ENCODE results near the gene TMEM163.

DNA sequence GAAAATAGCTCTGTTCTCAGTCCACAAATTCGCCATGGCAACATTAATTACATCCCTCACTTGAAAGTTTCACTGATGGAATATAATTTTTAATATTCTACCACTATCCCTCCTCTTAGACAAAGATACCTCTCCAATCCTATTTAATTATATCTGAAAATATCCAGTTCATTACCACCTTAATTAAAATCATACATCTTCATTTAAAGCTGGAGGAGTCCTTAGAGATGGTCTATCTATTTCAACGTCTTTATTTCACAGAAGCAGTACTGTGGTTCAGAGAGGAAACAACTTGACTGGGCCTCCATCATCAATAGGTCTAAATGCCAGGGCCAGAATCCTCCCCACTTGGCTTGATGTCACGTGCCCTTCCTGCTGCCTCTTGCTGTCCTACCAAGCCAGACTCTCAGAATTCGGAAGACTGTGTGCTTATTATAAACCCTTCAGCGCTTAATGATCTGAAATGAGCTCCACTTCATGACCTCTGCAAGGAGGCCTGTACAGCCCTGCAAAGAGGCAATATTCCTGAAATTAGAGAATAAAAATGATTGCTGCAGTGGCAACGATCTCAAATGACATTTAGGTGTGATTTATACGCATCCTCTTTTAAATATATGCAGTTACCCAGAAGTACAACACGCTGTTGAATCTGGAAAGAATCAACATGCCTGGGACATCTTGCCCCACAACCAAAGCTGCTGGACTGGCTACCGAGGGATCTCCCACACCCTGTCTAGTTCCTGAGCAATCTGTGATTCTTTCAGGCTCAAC, 146.3 kb downstream of the TMEM163 start:
- TF ChIP-seq SP1 (IDR thresholded peaks at IDR 0.05), result no peak
- TF ChIP-seq ARNT (IDR thresholded peaks at IDR 0.05), result no peak
- TF ChIP-seq, protein P1, sequence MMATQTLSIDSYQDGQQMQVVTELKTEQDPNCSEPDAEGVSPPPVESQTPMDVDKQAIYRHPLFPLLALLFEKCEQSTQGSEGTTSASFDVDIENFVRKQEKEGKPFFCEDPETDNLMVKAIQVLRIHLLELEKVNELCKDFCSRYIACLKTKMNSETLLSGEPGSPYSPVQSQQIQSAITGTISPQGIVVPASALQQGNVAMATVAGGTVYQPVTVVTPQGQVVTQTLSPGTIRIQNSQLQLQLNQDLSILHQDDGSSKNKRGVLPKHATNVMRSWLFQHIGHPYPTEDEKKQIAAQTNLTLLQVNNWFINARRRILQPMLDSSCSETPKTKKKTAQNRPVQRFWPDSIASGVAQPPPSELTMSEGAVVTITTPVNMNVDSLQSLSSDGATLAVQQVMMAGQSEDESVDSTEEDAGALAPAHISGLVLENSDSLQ (IDR thresholded peaks at IDR 0.05), result no peak
- TF ChIP-seq FOXM1 (IDR thresholded peaks at IDR 0.05; ENCODE audit: borderline replicate concordance), result no peak
- TF ChIP-seq FOXK2 (IDR thresholded peaks at IDR 0.05), result no peak
- TF ChIP-seq TARDBP (IDR thresholded peaks at IDR 0.05), result no peak
- TF ChIP-seq FOXA1 (IDR thresholded peaks at IDR 0.05), result no peak
- TF ChIP-seq L3MBTL2 (conservative IDR thresholded peaks at IDR 0.05), result no peak
- TF ChIP-seq NFRKB (IDR thresholded peaks at IDR 0.05), result no peak

Measured in HEK293T (cell line).